Trophoblast cell (in vitro differentiated cells and primary cell): ENCODE measurements around the gene GPRIN3.

Experiments used
- DNase-seq, 2 donors: peaks; one replicate each; pipeline ENCODE4 v3.0.0-alpha.2; 2016
- H2AFZ ChIP-seq: 2 replicates; pipeline ENCODE4 v1.6.1; 2013; ENCODE audit warnings: low read length, moderate library complexity, mild to moderate bottlenecking; ENCODE audit not compliant: insufficient read depth, poor library complexity
- H2AK5ac ChIP-seq: 2 replicates; pipeline ENCODE4 v1.6.1; 2013; ENCODE audit warnings: mild to moderate bottlenecking, low read length
- H2BK120ac ChIP-seq: 2 replicates; pipeline ENCODE4 v1.6.1; 2013; ENCODE audit warnings: low read length, mild to moderate bottlenecking, moderate library complexity; ENCODE audit not compliant: insufficient read depth, poor library complexity
- H2BK12ac ChIP-seq: 2 replicates; pipeline ENCODE4 v1.6.1; 2013; ENCODE audit warnings: mild to moderate bottlenecking, low read length, moderate library complexity
- H2BK5ac ChIP-seq: 2 replicates; pipeline ENCODE4 v1.6.1; 2013; ENCODE audit warnings: low read length, low read depth, moderate library complexity, mild to moderate bottlenecking; ENCODE audit not compliant: poor library complexity
- H3K14ac ChIP-seq: 2 replicates; pipeline ENCODE4 v1.6.1; 2013; ENCODE audit warnings: mild to moderate bottlenecking, low read length
- H3K18ac ChIP-seq: 2 replicates; pipeline ENCODE4 v1.6.1; 2013; ENCODE audit warnings: mild to moderate bottlenecking, low read length
- H3K23ac ChIP-seq: 2 replicates; pipeline ENCODE4 v1.6.1; 2013; ENCODE audit warnings: low read length
- H3K27ac ChIP-seq: 2 replicates; pipeline ENCODE4 v1.5.1; 2013; ENCODE audit warnings: low read depth, mild to moderate bottlenecking, inconsistent platforms, low read length, moderate library complexity
- H3K27me3 ChIP-seq: 2 replicates; pipeline ENCODE4 v1.6.1; 2013; ENCODE audit warnings: inconsistent platforms, mild to moderate bottlenecking, low read length, moderate library complexity; ENCODE audit not compliant: insufficient read depth
- H3K36me3 ChIP-seq, 2 experiments: 1 replicate in 1 of 2; 2 replicates in 1 of 2; pipeline ENCODE4 v1.6.1; 2013; ENCODE audit warnings: low read length in 2 of 2, mild to moderate bottlenecking in 2 of 2, moderate library complexity in 1 of 2; ENCODE audit not compliant: insufficient read depth in 2 of 2, control insufficient read depth in 1 of 2
- H3K4ac ChIP-seq: 2 replicates; pipeline ENCODE4 v1.6.1; 2013; ENCODE audit warnings: low read depth, mild to moderate bottlenecking, low read length, moderate library complexity
- H3K4me1 ChIP-seq, 2 experiments: 1 replicate in 1 of 2; 2 replicates in 1 of 2; pipeline ENCODE4 v1.6.1; 2013; ENCODE audit warnings: low read length in 2 of 2, mild to moderate bottlenecking in 2 of 2, moderate library complexity in 1 of 2; ENCODE audit not compliant: insufficient read depth in 2 of 2, control insufficient read depth in 1 of 2
- H3K4me2 ChIP-seq: 2 replicates; pipeline ENCODE4 v1.6.1; 2013; ENCODE audit warnings: inconsistent platforms, mild to moderate bottlenecking, low read length, moderate library complexity
- H3K4me3 ChIP-seq: 2 replicates; pipeline ENCODE4 v1.5.1; 2013; ENCODE audit warnings: mild to moderate bottlenecking, low read depth, low read length, inconsistent platforms
- H3K79me1 ChIP-seq: one replicate; pipeline ENCODE4 v1.6.1; 2013; ENCODE audit warnings: low read length
- H3K79me2 ChIP-seq: 2 replicates; pipeline ENCODE4 v1.6.1; 2013; ENCODE audit warnings: low read length, mild to moderate bottlenecking; ENCODE audit not compliant: control insufficient read depth, insufficient read depth, poor library complexity
- H3K9ac ChIP-seq: 2 replicates; pipeline ENCODE4 v1.6.1; 2013; ENCODE audit warnings: mild to moderate bottlenecking, low read length
- H3K9me3 ChIP-seq: 2 replicates; pipeline ENCODE4 v1.6.1; 2013; ENCODE audit warnings: low read depth, mild to moderate bottlenecking, control low read depth, inconsistent platforms, low read length; ENCODE audit not compliant: insufficient read depth
- H4K12ac ChIP-seq: 2 replicates; pipeline ENCODE4 v1.6.1; 2013; ENCODE audit warnings: low read depth, mild to moderate bottlenecking, low read length, moderate library complexity
- H4K8ac ChIP-seq: 2 replicates; pipeline ENCODE4 v1.6.1; 2013; ENCODE audit warnings: low read depth, mild to moderate bottlenecking, low read length, moderate library complexity
- H4K91ac ChIP-seq: one replicate; pipeline ENCODE4 v1.6.1; 2013; ENCODE audit warnings: low read depth, mild to moderate bottlenecking, low read length, moderate library complexity
- WGBS: extraction: QIAGEN DNeasy Blood & Tissue Kit; methylation state at CpG from one replicate; pipeline ENCODE4 v1.1.7; 2013; ENCODE audit warnings: missing lambda C conversion rate; ENCODE audit not compliant: insufficient read length, insufficient coverage; ENCODE audit errors: extremely low coverage; 5-methylcytosine and 5-hydroxymethylcytosine counted together

GPRIN3 gene

GRCh38 chr4:89305712-89306437, 1.7 kb downstream of the GPRIN3 start:
- no peak overlapping the region for H3K4ac ChIP-seq
- H3K36me3 ChIP-seq = no peaks in the 10 kb centered on the region
- H3K18ac ChIP-seq = no peak overlapping the region
- H2BK5ac ChIP-seq = no peak overlapping the region
- H3K4me1 ChIP-seq = peaks cover 0 to 8% of the 10 kb centered on the region in 2 experiments
- no peak overlapping the region for H3K27ac ChIP-seq
- peaks cover 8% of the 10 kb centered on the region for H3K27me3 ChIP-seq
- no peak overlapping the region for H4K12ac ChIP-seq
- no peak overlapping the region for H2AFZ ChIP-seq
- H3K9ac ChIP-seq = no peak overlapping the region
- DNase-seq = no peak
- H3K9me3 ChIP-seq = no peaks in the 10 kb centered on the region
- no peak overlapping the region for H4K8ac ChIP-seq
- no peak overlapping the region for H2AK5ac ChIP-seq
- WGBS = 100% methylated on average over 2 of the region's 8 CpGs
- no peaks in the 10 kb centered on the region for H3K79me2 ChIP-seq
- no peak overlapping the region for H3K4me2 ChIP-seq
- H4K91ac ChIP-seq = no peak overlapping the region
- no peak overlapping the region for H3K14ac ChIP-seq
- H3K4me3 ChIP-seq = no peak overlapping the region
- no peak overlapping the region for H3K23ac ChIP-seq
- H2BK12ac ChIP-seq = no peak overlapping the region
- no peaks in the 10 kb centered on the region for H3K79me1 ChIP-seq
- no peak overlapping the region for H2BK120ac ChIP-seq

- WGBS = no CpG with 5 or more reads among the region's 3 CpGs
- H2BK12ac ChIP-seq = no peak overlapping the region
Observed at GRCh38 chr4:89305028-89305427, 2.6 kb downstream of the GPRIN3 start.

GRCh38 chr4:89303814-89304388, 3.7 kb downstream of the GPRIN3 start:
- H2BK12ac ChIP-seq = no peak overlapping the region
- H3K79me2 ChIP-seq = no peaks in the 10 kb centered on the region
- H2AFZ ChIP-seq = no peak overlapping the region
- no peak overlapping the region for H3K27ac ChIP-seq
- no peaks in the 10 kb centered on the region for H3K36me3 ChIP-seq
- peaks cover 8% of the 10 kb centered on the region for H3K27me3 ChIP-seq
- peaks cover 0 to 8% of the 10 kb centered on the region in 2 experiments for H3K4me1 ChIP-seq
- WGBS = no CpG with 5 or more reads among the region's 3 CpGs
- no peak overlapping the region for H3K4me2 ChIP-seq
- H2BK120ac ChIP-seq = no peak overlapping the region
- H3K9me3 ChIP-seq = no peaks in the 10 kb centered on the region
- H3K18ac ChIP-seq = no peak overlapping the region
- H3K23ac ChIP-seq = no peak overlapping the region
- no peak overlapping the region for H2BK5ac ChIP-seq
- H3K9ac ChIP-seq = no peak overlapping the region
- H2AK5ac ChIP-seq = no peak overlapping the region
- no peak for DNase-seq
- H3K4ac ChIP-seq = no peak overlapping the region
- H3K14ac ChIP-seq = no peak overlapping the region
- H4K91ac ChIP-seq = no peak overlapping the region
- H3K4me3 ChIP-seq = no peak overlapping the region
- no peak overlapping the region for H4K12ac ChIP-seq
- H3K79me1 ChIP-seq = no peaks in the 10 kb centered on the region
- no peak overlapping the region for H4K8ac ChIP-seq

More at GRCh38 chr4:89305028-89305427, 2.6 kb downstream of the GPRIN3 start:
- Histone ChIP-seq H3K4me3 (no peak overlapping the region), H3K18ac (no peak overlapping the region), H2BK120ac (no peak overlapping the region), H4K8ac (no peak overlapping the region), H3K27ac (no peak overlapping the region), H3K23ac (no peak overlapping the region), H3K4me1 (peaks cover 0 to 8% of the 10 kb centered on the region in 2 experiments), H2AK5ac (no peak overlapping the region), H3K4ac (no peak overlapping the region), H2BK5ac (no peak overlapping the region), H4K91ac (no peak overlapping the region), H3K14ac (no peak overlapping the region), H3K79me2 (no peaks in the 10 kb centered on the region), H4K12ac (no peak overlapping the region), H3K4me2 (no peak overlapping the region), H3K79me1 (no peaks in the 10 kb centered on the region), H3K9ac (no peak overlapping the region), H3K9me3 (no peaks in the 10 kb centered on the region), H2AFZ (no peak overlapping the region), H3K36me3 (no peaks in the 10 kb centered on the region), H3K27me3 (peaks cover 8% of the 10 kb centered on the region)
- DNase-seq = no peak

- no peak overlapping the region for H4K91ac ChIP-seq
- no peaks in the 10 kb centered on the region for H3K36me3 ChIP-seq
- no peak overlapping the region for H2BK120ac ChIP-seq
- H2AFZ ChIP-seq = no peak overlapping the region
- no peak overlapping the region for H2BK5ac ChIP-seq
- no peaks in the 10 kb centered on the region for H3K79me1 ChIP-seq
- H3K9ac ChIP-seq = no peak overlapping the region
- no peak overlapping the region for H2AK5ac ChIP-seq
- H3K18ac ChIP-seq = no peak overlapping the region
- H3K4me3 ChIP-seq = no peak overlapping the region
- H2BK12ac ChIP-seq = no peak overlapping the region
- H3K4me2 ChIP-seq = no peak overlapping the region
- no peaks in the 10 kb centered on the region for H3K79me2 ChIP-seq
- peaks cover 8% of the 10 kb centered on the region for H3K27me3 ChIP-seq
- WGBS = no CpG with 5 or more reads among the region's 7 CpGs
- H3K4ac ChIP-seq = no peak overlapping the region
- H3K27ac ChIP-seq = no peak overlapping the region
- H3K14ac ChIP-seq = no peak overlapping the region
- no peak overlapping the region for H4K12ac ChIP-seq
- H3K23ac ChIP-seq = no peak overlapping the region
- H4K8ac ChIP-seq = no peak overlapping the region
- H3K4me1 ChIP-seq = peaks cover 0 to 7% of the 10 kb centered on the region in 2 experiments
- no peaks in the 10 kb centered on the region for H3K9me3 ChIP-seq
- DNase-seq = no peak
Observed at GRCh38 chr4:89303177-89303576, 4.4 kb downstream of the GPRIN3 start.
